Kidney (tissue), 14 donors: ENCODE data around the gene SLC45A1. TPM values are rescaled to one million over a fixed set of nuclear protein-coding genes. Genes with fewer than 3 reads are reported as not detected.

Experiments
- DNase-seq, 5 donors: peaks; one replicate each; pipeline ENCODE4 v3.0.0-alpha.2; 2013 to 2020
- FAIRE-seq: peaks from 2 replicates; lab custom pipeline; 2012; peaks lifted over from hg19 to GRCh38; lab: Jason Lieb, UNC
- H3K27ac ChIP-seq, 2 donors: one replicate each; pipeline ENCODE4 v1.7.0; 2013; ENCODE audit warnings: low read depth in 2 of 2, low read length in 2 of 2, inconsistent platforms in 1 of 2
- H3K27me3 ChIP-seq: one replicate; pipeline ENCODE4 v1.7.1; 2013; ENCODE audit warnings: low read length, inconsistent platforms; ENCODE audit not compliant: control insufficient read depth, insufficient read depth
- H3K36me3 ChIP-seq, 3 donors: one replicate each; pipeline versions ENCODE4 v1.7.0 to v1.7.1; 2013; ENCODE audit warnings: low read length in 3 of 3, control low read depth in 1 of 3, inconsistent platforms in 1 of 3; ENCODE audit not compliant: insufficient read depth in 3 of 3, control insufficient read depth in 2 of 3
- H3K4me1 ChIP-seq, 3 donors: one replicate each; pipeline versions ENCODE4 v1.7.0 to v1.7.1; 2013; ENCODE audit warnings: low read length in 3 of 3, inconsistent platforms in 1 of 3, low read depth in 1 of 3; ENCODE audit not compliant: control insufficient read depth in 2 of 3, insufficient read depth in 2 of 3
- H3K4me3 ChIP-seq, 3 donors: one replicate each; pipeline versions ENCODE4 v1.7.0 to v1.8.1; 2013; ENCODE audit warnings: low read length in 3 of 3, control low read depth in 1 of 3, inconsistent platforms in 1 of 3
- H3K9ac ChIP-seq, 3 donors: one replicate each; pipeline versions ENCODE4 v1.7.0 to v1.7.1; 2013; ENCODE audit warnings: low read length in 3 of 3, control low read depth in 1 of 3, inconsistent platforms in 1 of 3
- H3K9me3 ChIP-seq, 3 donors: one replicate each; pipeline versions ENCODE4 v1.7.0 to v1.7.1; 2013; ENCODE audit warnings: low read length in 3 of 3, control low read depth in 1 of 3, inconsistent platforms in 1 of 3; ENCODE audit not compliant: control insufficient read depth in 2 of 3, insufficient read depth in 1 of 3
- CTCF ChIP-seq: IDR thresholded peaks from 3 replicates; pipeline ENCODE4 v1.5.1; 2012; ENCODE audit warnings: mild to moderate bottlenecking, moderate library complexity, borderline replicate concordance; ENCODE audit not compliant: insufficient read depth; ENCODE audit errors: extremely low read depth
- intact Hi-C: fragments of 100-400 bp; cut with DNase I; formaldehyde crosslinking; loops from one replicate; pipeline ENCODE4 v1.11.1; 2022
- polyA plus RNA-seq: library from polyadenylated mRNA; stranded (reverse); fragments of 350-450 nt; fragmentation: Illumina TruSeq; extraction: RNeasy Lipid Tissue Mini Kit (QIAGEN cat#74804); gene quantifications from one replicate; pipeline ENCODE4 v1.2.3, GENCODE V29; 2014; ENCODE audit warnings: low read depth, low replicate concordance; ENCODE audit not compliant: insufficient read depth
- total RNA-seq: library from RNA; stranded (reverse); fragmentation: NEBNext Ultra II Directional; extraction: Animal tissue kit (Norgen Biotek cat#: 25700); gene quantifications from one replicate; pipeline ENCODE4 v1.2.1, GENCODE V29; 2021
- donor health status: control.
- donor health status: control.
- donor health status: control.
- donor health status: control.
- donor health status: control.
- donor health status: DM: yes; HTN: yes; CAD: no.
- donor health status: Normal renal cell carcinoma (clear cell type).

The SLC45A1 gene
- total and polyA plus RNA-seq, 2 donors from 2014 or later = 1.8 to 9.2 TPM

- Histone ChIP-seq H3K27ac (no peak overlapping the region), H3K4me1 (peaks cover 0 to 11% (median 0%) of the 10 kb centered on the region in 3 donors), H3K36me3 (peaks cover 5 to 61% (median 44%) of the 10 kb centered on the region in 3 donors), H3K4me3 (no peak overlapping the region), H3K9ac (no peak overlapping the region), H3K27me3 (no peaks in the 10 kb centered on the region), H3K9me3 (no peaks in the 10 kb centered on the region)
- DNase-seq (peak in 1 of 5 donors; percentile 66), FAIRE-seq (no peak)
- intact Hi-C loops = no loop called here
- TF ChIP-seq CTCF = no peak
These were observed 37.7 kb downstream of the SLC45A1 start for GRCh38 chr1:8355439-8356255.

DNA sequence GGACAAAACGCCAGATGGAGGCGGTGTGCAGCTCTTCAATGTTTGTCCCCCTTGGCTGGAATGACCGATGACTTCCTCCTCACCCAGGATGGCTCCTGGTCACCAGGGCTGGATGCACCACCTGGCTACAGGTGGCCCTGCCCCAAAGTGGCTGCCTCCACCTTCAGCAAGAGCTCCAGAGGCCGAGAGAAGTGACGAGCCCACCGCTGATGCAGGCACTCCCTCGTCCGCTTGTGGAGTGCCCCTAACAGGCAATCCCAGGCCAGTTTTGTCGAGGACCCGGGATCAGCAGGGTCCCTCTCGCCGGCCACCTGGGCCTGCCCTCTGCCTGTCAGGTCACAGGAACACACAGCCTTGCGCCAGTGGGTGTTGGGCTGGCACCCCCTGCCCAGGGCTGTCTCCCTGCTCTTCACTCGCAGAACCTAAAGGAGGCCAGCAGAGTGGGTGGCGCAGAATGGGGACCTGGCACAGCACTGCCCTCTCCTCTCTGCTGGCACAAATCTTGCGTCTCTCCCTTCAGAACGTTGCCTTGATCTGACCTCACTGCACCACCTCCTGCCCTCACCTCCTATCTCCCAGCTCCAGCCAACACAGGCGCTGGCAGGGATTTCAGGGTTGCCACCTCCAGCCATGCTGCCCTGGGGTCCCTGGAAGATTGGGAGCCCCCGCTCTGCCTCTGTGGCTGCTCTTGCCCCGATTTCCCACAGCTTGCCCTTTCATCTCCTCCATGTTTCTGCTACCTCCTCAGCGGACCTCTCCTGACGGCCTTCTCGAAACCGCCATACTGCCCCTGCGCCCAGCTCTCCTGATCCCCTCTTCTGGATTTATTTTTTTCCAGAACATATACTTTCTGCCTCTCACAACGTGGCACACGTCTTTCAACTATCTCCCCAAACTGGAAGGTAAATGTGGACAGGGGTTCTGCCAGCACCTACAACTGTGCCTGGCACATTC is 38.6 kb downstream of the SLC45A1 start:
- intact Hi-C loops = no loop called here
- Histone ChIP-seq H3K9me3 (no peaks in the 10 kb centered on the region), H3K27ac (no peak overlapping the region), H3K9ac (no peak overlapping the region), H3K4me3 (no peak overlapping the region), H3K4me1 (peaks cover 0 to 11% (median 0%) of the 10 kb centered on the region in 3 donors), H3K36me3 (peaks cover 5 to 69% (median 51%) of the 10 kb centered on the region in 3 donors), H3K27me3 (no peaks in the 10 kb centered on the region)
- FAIRE-seq = no peak
- no peak for TF ChIP-seq CTCF
- DNase-seq = peak in 1 of 5 donors; percentile 59

GRCh38 chr1:8357329-8358101 is 39.6 kb downstream of the SLC45A1 start:
- intact Hi-C loops = no loop called here
- FAIRE-seq = no peak
- no peak for TF ChIP-seq CTCF
- H3K36me3 ChIP-seq = peaks cover 5 to 79% (median 61%) of the 10 kb centered on the region in 3 donors
- DNase-seq = peak in 1 of 5 donors; percentile 83
- H3K4me1 ChIP-seq = peaks cover 0 to 11% (median 0%) of the 10 kb centered on the region in 3 donors
- no peak overlapping the region for H3K4me3 ChIP-seq
- no peaks in the 10 kb centered on the region for H3K9me3 ChIP-seq
- no peak overlapping the region for H3K9ac ChIP-seq
- H3K27ac ChIP-seq = no peak overlapping the region
- no peaks in the 10 kb centered on the region for H3K27me3 ChIP-seq
